HCT116 (cell line): Measurements from ENCODE around the gene GALNT7. TPM values are rescaled to one million over a fixed set of nuclear protein-coding genes. Genes with fewer than 3 reads are reported as not detected.

Experiments used
- ATAC-seq: fragments of 200-7000 bp; cut with Tn5 transposase; 2 replicates; pipeline ENCODE4 v1.9.1; 2020; ENCODE audit warnings: mild to moderate bottlenecking, moderate library complexity
- BruUV-seq: library from RNA; stranded (reverse); fragments of 400-500 nt; replicated peaks from 2 replicates; lab custom pipeline; 2021; lab: Mats Ljungman, UMichigan
- CTCF ChIA-PET: fragments of 300-600 bp; sonication (Branson Sonifier 250); formaldehyde crosslinking; loops from one replicate; lab custom pipeline; 2021; ENCODE audit warnings: antibody characterized with exemption; lab: Charles Lee
- POLR2A ChIA-PET: fragments of 300-600, 350-600 bp; sonication (Branson Sonifier 250); formaldehyde crosslinking; loops from one replicate; lab custom pipeline; 2021; ENCODE audit warnings: antibody characterized with exemption; lab: Charles Lee
- RAD21 ChIA-PET, 2 experiments: fragments of 300-600 bp; sonication (Branson Sonifier 250); formaldehyde crosslinking; loops; one replicate each; lab custom pipeline; 2023; ENCODE audit warnings: low total read pairs in 2 of 2; ENCODE audit not compliant: uncharacterized antibody in 2 of 2, unreplicated experiment in 2 of 2, low non-redundant PET in 1 of 2; lab: Charles Lee
- DNase-seq: peaks from one replicate; pipeline ENCODE4 v3.0.0-alpha.2; 2010; ENCODE audit warnings: low read depth, low spot score
- H2AFZ ChIP-seq: fragments of 200-600 bp; shearing (Covaris generic), sonication (generic); 2 replicates; pipeline ENCODE4 v1.6.1; 2017; ENCODE audit warnings: low read depth, mixed run types, mixed read lengths, antibody characterized with exemption, low read length; ENCODE audit not compliant: poor library complexity, severe bottlenecking
- H3K27ac ChIP-seq: 2 replicates; pipeline ENCODE4 v1.5.1; 2012; ENCODE audit warnings: low read depth, low read length
- H3K27me3 ChIP-seq: fragments of 200-600 bp; sonication (generic); 2 replicates; pipeline ENCODE4 v1.6.1; 2016; ENCODE audit warnings: mixed run types, low read length, mixed read lengths; ENCODE audit not compliant: insufficient read depth
- H3K36me3 ChIP-seq, 2 experiments: fragments of 200-500 bp in 1 of 2; fragments of 200-600 bp in 1 of 2; sonication (Bioruptor generic) in 1 of 2; sonication (generic) in 1 of 2; 2 replicates each; pipeline versions ENCODE4 v1.5.1 to v1.6.1; 2014 to 2016; ENCODE audit warnings: low read length in 2 of 2, inconsistent platforms in 1 of 2, mixed read lengths in 1 of 2, mixed run types in 1 of 2; ENCODE audit not compliant: insufficient read depth in 2 of 2, control insufficient read depth in 1 of 2
- H3K4me1 ChIP-seq, 2 experiments: fragments of 200-600 bp in 1 of 2; sonication (generic) in 1 of 2; 2 replicates each; pipeline versions ENCODE4 v1.5.1 to v1.6.1; 2012 to 2017; ENCODE audit warnings: low read length in 2 of 2, inconsistent platforms in 1 of 2, mild to moderate bottlenecking in 1 of 2, mixed read lengths in 1 of 2, mixed run types in 1 of 2, moderate library complexity in 1 of 2; ENCODE audit not compliant: insufficient read depth in 2 of 2, control insufficient read depth in 1 of 2
- H3K4me2 ChIP-seq: fragments of 200-600 bp; sonication (generic); 2 replicates; pipeline ENCODE4 v1.6.1; 2017; ENCODE audit warnings: mixed run types, low read length, mixed read lengths
- H3K4me3 ChIP-seq, 2 experiments: fragments of 200-600 bp in 1 of 2; sonication (generic) in 1 of 2; replicated peaks in 1 of 2; 2 replicates each; pipeline ENCODE4 v1.5.1; 2011 to 2016; ENCODE audit warnings: low read length in 2 of 2, control low read depth in 1 of 2, low read depth in 1 of 2, mild to moderate bottlenecking in 1 of 2, mixed read lengths in 1 of 2, mixed run types in 1 of 2
- H3K79me2 ChIP-seq: fragments of 200-600 bp; sonication (generic); 2 replicates; pipeline ENCODE4 v1.6.1; 2017; ENCODE audit warnings: mild to moderate bottlenecking, mixed run types, low read length, moderate library complexity, mixed read lengths; ENCODE audit not compliant: insufficient read depth
- H3K9ac ChIP-seq: fragments of 200-600 bp; sonication (generic); 2 replicates; pipeline ENCODE4 v1.6.1; 2016; ENCODE audit warnings: low read length, mixed read lengths
- H3K9me2 ChIP-seq: fragments of 200-600 bp; sonication (generic), shearing (Covaris generic); 2 replicates; pipeline ENCODE4 v1.6.1; 2017; ENCODE audit warnings: mixed run types, mild to moderate bottlenecking, moderate library complexity; ENCODE audit not compliant: insufficient read depth
- H3K9me3 ChIP-seq, 2 experiments: fragments of 200-500 bp in 1 of 2; fragments of 200-600 bp in 1 of 2; sonication (Bioruptor generic) in 1 of 2; sonication (generic) in 1 of 2; 2 replicates each; pipeline ENCODE4 v1.6.1; 2014 to 2017; ENCODE audit warnings: low read length in 2 of 2, mixed read lengths in 2 of 2, inconsistent platforms in 1 of 2, low read depth in 1 of 2, mild to moderate bottlenecking in 1 of 2, mixed run types in 1 of 2, moderate library complexity in 1 of 2; ENCODE audit not compliant: control insufficient read depth in 1 of 2, insufficient read depth in 1 of 2
- H4K20me1 ChIP-seq: fragments of 200-600 bp; sonication (generic), shearing (Covaris generic); 2 replicates; pipeline ENCODE4 v1.6.1; 2017; ENCODE audit warnings: mixed run types, mild to moderate bottlenecking, moderate library complexity; ENCODE audit not compliant: insufficient read depth
- CBX3 ChIP-seq: IDR thresholded peaks from 2 replicates; pipeline ENCODE4 v1.6.1; 2012; ENCODE audit warnings: low read depth
- EGR1 ChIP-seq: IDR thresholded peaks from 2 replicates; pipeline ENCODE4 v1.6.1; 2012; ENCODE audit warnings: low read depth
- EZH2 ChIP-seq: fragments of 200-600 bp; sonication (generic); IDR thresholded peaks from 2 replicates; pipeline ENCODE4 v1.6.1; 2017; ENCODE audit warnings: antibody characterized with exemption, mixed run types
- EZH2phosphoT487 ChIP-seq: fragments of 200-600 bp; IDR thresholded peaks from 2 replicates; pipeline ENCODE4 v1.6.1; 2018; ENCODE audit warnings: antibody characterized with exemption, borderline replicate concordance
- FOSL1 ChIP-seq: IDR thresholded peaks from 2 replicates; pipeline ENCODE4 v1.6.1; 2012; ENCODE audit warnings: low read depth
- JUND ChIP-seq: IDR thresholded peaks from 2 replicates; pipeline ENCODE4 v1.6.1; 2012
- POLR2A ChIP-seq: IDR thresholded peaks from 2 replicates; pipeline ENCODE4 v1.7.0; 2011; ENCODE audit warnings: borderline replicate concordance; ENCODE audit not compliant: insufficient read depth, insufficient read length; ENCODE audit errors: extremely low read depth
- POLR2AphosphoS5 ChIP-seq: IDR thresholded peaks from 2 replicates; pipeline ENCODE4 v1.6.1; 2011; ENCODE audit warnings: mild to moderate bottlenecking, low read depth, low read length, moderate library complexity
- SIN3A ChIP-seq: IDR thresholded peaks from 2 replicates; pipeline ENCODE4 v1.6.1; 2012; ENCODE audit warnings: low read depth
- SP1 ChIP-seq: IDR thresholded peaks from 2 replicates; pipeline ENCODE4 v1.6.1; 2012; ENCODE audit warnings: low read depth
- intact Hi-C: fragments of 100-400 bp; cut with micrococcal nuclease; formaldehyde crosslinking; loops from 2 replicates; pipeline ENCODE4 v1.10.0; 2022
- total RNA-seq: library from RNA; stranded (reverse); gene quantifications from one replicate; pipeline ENCODE4 v1.2.1, GENCODE V29; 2021; ENCODE audit not compliant: unreplicated experiment
- TF ChIP-seq, protein P1 (sequence below): IDR thresholded peaks from 2 replicates; pipeline ENCODE4 v1.6.1; 2011; ENCODE audit warnings: mild to moderate bottlenecking, low read length, moderate library complexity; ENCODE audit not compliant: insufficient replicate concordance; ENCODE audit errors: extremely low read depth
- TF ChIP-seq, protein P2 (sequence below): IDR thresholded peaks from 2 replicates; pipeline ENCODE4 v1.6.1; 2012

Gene GALNT7
- total RNA-seq, 1 experiment from 2014 or later = 21.3 TPM

DNA sequence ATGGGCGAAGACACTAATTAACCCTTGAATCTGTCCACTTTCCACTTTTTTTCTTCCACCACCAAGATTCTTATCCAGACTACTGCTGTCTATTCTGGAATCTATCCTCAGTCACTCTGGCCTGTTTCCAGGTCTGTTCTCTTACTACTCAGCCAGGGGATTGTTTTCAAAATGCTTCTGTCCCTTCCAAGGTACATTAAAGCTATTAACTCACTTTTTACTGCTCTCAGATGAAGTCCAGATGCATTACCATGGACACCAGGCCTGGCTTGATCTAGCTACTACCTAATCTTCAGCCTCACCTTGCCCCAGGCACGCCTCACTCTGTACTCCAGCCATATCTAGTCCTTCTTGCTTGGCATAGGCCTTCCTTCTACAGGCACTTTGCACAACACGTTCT lies 66.4 kb downstream of the GALNT7 start:
- no peak overlapping the region for H3K9ac ChIP-seq
- ATAC-seq = no peak
- ChIA-PET CTCF (no interaction called here), RAD21 (no interaction called here)
- no peaks in the 10 kb centered on the region for H3K9me3 ChIP-seq
- H3K4me1 ChIP-seq = no peaks in the 10 kb centered on the region; a peak in 1 of 4 replicates
- no peak overlapping the region for H3K27ac ChIP-seq
- no peaks in the 10 kb centered on the region for H3K36me3 ChIP-seq
- no peaks in the 10 kb centered on the region for H3K27me3 ChIP-seq
- TF ChIP-seq EZH2phosphoT487 (no peak), SIN3A (no peak), CBX3 (no peak), EZH2 (no peak), FOSL1 (no peak), POLR2AphosphoS5 (no peak), SP1 (no peak), POLR2A (no peak), EGR1 (no peak), JUND (no peak)
- TF ChIP-seq, protein P1, sequence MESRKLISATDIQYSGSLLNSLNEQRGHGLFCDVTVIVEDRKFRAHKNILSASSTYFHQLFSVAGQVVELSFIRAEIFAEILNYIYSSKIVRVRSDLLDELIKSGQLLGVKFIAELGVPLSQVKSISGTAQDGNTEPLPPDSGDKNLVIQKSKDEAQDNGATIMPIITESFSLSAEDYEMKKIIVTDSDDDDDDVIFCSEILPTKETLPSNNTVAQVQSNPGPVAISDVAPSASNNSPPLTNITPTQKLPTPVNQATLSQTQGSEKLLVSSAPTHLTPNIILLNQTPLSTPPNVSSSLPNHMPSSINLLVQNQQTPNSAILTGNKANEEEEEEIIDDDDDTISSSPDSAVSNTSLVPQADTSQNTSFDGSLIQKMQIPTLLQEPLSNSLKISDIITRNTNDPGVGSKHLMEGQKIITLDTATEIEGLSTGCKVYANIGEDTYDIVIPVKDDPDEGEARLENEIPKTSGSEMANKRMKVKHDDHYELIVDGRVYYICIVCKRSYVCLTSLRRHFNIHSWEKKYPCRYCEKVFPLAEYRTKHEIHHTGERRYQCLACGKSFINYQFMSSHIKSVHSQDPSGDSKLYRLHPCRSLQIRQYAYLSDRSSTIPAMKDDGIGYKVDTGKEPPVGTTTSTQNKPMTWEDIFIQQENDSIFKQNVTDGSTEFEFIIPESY = no peak
- TF ChIP-seq, protein P2, sequence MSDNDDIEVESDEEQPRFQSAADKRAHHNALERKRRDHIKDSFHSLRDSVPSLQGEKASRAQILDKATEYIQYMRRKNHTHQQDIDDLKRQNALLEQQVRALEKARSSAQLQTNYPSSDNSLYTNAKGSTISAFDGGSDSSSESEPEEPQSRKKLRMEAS = no peak
- TF ChIP-seq, all 23 proteins: peak for 0
- Histone ChIP-seq H2AFZ (no peak overlapping the region), H3K4me2 (no peak overlapping the region), H3K4me3 (no peak overlapping the region), H3K79me2 (peaks cover 28% of the 10 kb centered on the region), H3K9me2 (no peaks in the 10 kb centered on the region), H4K20me1 (no peaks in the 10 kb centered on the region)
- no peak for DNase-seq
- POLR2A ChIA-PET = no interaction called here
- intact Hi-C loops = no loop called here
- no TSS peak for BruUV-seq
